Activated CD8-positive, alpha-beta memory T cell treated with anti-CD3 and anti-CD28 coated beads, Interleukin-2, amount 50 U/mL, for 1 hour (primary cell): Measurements from ENCODE around the gene CTNND1.
A peak's percentile ranks its signal among the peaks of the same experiment; 100 is the strongest.

ENCODE experiments used
- DNase-seq: peaks from one replicate; pipeline ENCODE4 v3.0.0-alpha.2; 2020; ENCODE audit errors: extremely low read depth

CTNND1 gene

DNA sequence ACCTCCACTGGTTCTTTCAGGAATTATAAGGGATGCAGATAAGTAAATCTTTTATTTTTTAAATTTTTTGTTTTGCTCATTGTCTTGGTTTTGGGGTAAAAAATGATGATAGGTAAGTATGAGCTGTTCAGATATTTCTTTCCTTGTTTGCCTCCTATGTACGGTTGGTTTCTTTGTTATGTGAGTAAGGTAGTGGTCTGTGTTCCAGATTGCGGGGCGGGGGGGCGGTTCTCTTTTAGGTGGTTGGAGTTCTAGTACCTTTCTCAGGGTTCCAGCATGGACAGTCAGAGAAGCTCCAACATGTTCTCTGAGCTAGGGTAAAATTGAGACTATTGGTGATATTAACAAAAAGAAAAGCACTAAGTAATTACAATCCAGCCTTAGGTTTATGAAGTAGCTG lies 2.4 kb downstream of the CTNND1 start:
- no peak for DNase-seq

DNA sequence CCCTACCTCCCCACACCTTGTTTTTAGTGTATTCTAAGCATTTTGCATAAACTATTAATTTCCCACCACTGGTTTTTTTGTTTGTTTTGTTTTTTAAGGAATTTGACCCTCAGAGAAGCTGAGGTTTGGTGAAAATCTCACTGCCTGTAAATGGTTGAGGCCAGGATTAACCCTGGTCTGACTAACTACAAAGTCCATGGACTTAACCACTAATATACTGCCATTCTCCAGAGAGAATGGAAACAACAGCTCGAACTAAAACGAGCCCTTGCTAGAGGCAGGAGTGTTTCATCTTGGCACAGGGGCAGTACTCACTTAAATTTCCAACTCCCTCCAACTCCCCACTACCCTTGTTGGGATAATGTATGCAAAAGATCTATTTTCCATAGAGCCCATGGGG lies 3.0 kb downstream of the CTNND1 start:
- DNase-seq, result no peak

DNA sequence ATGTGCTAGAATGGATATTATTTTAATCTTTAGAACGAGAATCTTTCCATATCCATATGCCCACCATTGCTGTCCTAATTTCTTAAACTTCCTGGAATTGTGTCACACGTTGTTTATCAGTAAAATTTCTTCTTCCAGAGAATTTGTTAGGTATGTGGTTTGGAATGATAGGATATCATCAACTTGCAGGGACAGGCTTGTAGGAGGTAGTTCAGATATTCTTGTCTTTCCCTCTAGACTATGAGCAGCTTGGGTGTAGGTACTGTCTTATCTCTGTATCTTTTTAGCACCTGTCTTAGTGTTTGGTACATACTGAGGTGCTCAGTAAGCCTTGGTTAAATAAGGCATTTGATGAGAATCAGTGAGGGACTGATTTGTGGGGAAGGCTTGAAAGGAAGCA lies 3.4 kb downstream of the CTNND1 start:
- no peak for DNase-seq

DNA sequence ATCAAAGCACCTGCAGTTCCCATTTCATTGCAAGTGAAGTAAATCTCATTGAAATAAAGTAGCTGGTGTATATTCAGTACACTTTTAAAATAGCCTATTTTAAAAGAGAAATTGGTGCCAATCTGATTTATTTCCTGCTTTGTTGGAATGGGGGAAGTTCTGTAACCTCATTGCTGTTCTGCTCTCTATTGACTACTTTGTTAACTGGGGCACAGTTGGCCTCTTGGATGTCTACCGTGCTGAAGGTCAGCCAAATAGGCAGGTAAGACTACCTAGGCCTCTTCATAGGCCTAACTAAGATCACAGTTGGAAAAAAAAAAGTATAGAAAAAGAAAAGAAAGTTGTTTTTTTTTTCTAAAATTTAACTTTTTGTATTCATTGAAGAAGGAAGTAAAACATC lies 9.2 kb downstream of the CTNND1 start:
- no peak for DNase-seq

DNA sequence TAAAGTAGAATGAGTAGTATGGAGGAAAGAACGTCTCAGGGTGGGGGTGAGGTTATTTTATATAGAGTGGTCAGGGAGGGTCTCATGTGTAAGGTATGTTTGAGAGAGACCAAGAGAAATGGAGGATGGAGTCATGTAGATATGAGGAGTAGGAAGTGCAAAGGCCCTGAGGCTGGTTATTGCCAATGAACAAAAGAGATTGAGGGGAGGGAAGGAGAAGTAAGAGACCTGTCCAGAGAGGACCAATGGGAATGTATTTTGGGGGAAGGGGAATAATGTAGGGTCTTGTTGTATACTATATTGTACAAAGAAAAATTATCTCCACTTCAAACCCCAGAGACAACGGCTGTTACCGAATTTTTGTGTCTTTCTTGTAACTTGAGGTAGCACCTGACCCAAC lies 9.8 kb downstream of the CTNND1 start:
- no peak for DNase-seq

DNA sequence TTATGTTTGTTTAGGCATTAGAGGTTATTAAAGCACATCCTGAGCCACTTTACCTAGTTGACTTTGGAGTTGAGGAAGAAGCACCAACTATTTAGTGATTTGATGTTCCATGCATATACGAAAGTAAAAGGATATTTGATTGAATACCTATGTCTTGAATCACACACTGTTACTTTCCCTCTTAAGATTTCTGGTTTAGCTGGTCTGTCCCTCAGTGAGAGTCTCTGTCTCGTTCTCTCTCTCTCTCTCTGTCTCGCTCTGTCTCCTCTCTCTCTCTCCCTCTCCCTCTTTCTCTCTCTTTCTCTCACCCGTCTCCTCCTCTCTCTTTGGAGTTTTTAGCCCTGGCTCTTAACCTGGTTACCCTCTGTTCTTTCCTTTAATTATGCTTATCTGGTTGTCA lies 11.0 kb downstream of the CTNND1 start:
- DNase-seq, result no peak

DNA sequence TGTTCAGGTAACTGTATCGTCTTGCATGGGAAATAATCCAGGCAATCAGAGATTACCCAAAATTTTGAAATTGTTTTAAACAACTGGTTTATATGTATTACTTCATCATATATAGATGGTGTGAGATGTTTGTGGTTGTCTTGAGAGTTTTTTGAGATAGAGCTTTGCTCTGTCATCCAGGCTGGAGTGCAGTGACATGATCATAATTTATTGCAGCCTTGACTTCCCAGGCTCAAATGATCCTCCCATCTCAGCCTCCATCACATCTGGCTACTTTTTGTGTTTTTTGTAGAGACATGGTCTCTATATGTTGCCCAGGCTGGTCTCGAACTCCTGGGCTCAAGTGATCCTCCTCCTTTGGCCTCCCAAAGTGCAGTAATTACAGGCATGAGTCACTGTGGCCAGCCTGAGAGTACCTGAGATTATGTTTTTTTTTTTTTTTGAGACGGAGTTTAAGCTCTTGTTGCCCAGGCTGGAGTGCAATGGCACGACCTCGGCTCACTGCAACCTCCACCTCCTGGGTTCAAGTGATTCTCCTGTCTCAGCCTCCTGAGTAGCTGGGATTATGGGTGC lies 11.5 kb downstream of the CTNND1 start:
- DNase-seq, result no peak

DNA sequence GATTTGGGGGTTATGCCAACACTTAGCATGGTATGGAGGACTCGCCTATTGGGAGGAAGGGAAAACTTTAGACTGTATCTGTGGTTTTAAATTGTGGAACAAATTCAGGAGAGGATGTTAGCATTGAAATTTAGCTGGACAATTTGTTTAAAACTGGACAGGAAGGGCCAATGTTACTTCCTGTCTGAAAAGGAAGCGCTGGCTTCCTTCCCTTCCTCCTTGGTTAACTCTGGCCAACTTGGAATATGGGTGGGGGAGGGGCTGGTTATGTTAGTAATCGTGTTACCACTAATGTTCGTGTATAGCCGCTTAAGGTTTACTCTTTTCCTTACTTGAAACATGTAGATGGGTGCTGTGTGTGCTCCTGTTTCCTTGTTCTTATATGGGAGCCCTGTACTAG lies 13.9 kb downstream of the CTNND1 start:
- DNase-seq, result no peak

DNA sequence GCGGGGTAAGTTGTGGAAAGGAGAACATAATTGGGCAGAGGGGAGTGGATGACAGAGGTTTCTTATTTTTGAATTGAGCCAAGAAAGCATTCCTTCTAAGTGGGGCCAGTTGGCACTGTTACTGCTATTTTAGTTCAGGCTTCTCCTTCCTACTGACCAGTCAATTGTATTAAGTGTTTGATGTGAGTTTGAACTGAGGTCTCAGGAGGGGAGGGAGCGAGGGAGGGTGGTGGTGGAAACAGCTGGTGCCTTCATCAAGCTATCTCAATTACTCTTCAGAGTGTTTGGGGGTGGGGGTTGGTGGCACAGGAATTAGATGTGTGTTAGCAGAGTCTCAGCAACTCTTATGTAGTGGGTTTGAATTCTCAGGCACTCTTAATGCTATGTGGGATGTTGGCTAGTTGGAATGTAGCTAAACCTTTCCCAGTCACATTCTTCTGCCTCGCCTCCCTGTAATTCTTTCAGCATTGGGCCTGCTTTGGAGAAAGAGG lies 14.5 kb downstream of the CTNND1 start:
- DNase-seq, result no peak

DNA sequence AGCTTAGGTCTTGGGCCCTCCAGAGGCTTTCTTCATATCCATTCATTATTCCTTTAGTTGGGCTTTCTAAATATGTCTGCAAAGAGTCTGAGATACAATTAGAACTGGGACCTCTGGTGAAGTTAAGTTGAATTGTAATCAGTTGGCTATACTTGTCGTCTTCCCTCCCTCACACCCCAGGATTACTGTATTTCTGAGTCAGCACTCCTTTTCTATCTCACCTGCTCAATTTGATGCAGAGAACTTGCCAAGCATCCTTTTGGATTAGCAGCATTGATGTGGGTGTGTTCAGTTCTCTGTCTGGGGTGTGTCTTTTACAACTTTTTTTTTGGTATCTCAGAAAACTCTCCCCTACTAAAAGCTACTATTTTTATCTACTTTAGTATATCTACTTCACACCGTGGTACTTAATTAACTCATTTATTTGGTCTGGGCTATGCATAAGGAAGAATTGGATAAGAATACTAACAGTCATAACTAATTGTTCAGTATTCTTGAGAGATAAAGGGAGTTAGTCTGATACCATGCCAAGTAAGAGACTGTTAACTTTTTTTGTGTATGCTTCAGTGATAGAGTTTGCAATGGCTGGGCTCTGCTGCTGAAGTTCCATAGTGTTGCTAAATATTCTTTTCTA lies 15.1 kb downstream of the CTNND1 start:
- DNase-seq, result no peak

DNA sequence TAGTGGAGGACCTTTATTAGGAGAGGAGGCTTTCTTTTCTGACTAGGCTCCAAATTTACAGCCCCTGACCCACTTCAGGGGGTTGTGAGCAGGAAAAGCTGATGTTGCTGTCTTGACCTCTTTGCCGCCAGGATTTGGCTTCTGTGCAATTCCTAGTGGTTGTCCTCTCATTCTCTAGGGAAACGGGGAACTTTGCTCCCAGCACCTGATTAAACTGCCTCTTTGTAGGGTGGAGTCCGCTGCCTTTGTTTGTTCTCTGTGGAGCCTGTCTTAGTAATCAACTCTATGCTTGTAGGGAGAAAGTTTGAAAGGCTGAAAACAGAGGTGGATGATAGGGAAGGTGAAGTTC lies 16.3 kb downstream of the CTNND1 start:
- DNase-seq, result no peak

DNA sequence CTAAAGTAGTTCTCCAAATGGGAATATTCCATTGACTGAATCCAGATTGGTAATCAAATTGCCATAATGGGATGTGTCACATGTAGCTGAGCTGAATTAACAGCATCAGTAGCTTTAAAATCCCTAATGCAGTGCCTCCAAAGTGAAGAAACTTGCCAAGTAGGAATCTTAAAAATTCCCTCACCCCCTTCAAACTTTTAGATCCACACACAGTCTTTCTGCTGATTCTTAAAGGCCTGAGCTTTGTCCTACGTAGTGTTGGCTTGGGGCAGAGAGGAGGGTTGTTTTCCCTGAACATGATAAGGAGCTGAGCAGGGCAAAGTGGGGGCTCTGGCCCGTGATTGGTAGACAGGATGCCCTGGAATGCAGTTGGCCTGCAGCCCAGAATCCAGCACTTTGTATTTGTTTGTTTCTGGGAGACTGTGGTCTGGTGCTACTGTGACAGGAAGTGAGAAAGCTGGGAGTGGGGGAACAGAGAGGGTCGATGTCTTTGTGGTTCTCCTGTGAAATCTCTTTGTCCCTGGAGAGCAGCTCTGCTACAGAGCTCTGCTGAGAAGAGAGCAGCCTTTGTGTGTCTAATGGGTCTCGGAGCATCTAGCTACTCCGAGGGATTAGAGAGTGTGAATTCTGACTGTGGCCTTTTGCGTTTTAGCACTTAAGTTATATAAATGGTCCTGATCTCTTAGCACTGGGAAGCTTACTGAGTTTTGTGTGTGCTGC lies 16.9 kb downstream of the CTNND1 start:
- DNase-seq, result no peak

DNA sequence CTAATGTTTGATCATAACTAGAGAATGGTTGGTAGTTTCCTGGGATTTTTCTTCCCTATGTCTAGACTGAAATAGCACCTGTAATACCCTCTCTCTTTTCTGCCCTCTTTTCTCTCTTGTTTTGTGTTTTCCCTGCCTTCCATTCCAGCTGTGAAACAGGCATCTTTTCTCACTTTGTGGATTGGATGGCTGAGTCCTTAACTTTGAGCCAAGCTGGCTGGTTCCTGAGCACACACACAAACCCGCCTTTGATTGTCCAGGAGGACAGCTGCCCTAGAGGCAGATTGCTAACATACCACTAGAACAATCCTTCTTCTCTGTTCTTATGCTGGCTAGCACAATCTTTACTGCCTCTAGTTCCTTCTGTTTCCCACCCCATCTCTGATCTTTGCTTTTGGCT lies 17.7 kb downstream of the CTNND1 start:
- no peak for DNase-seq

DNA sequence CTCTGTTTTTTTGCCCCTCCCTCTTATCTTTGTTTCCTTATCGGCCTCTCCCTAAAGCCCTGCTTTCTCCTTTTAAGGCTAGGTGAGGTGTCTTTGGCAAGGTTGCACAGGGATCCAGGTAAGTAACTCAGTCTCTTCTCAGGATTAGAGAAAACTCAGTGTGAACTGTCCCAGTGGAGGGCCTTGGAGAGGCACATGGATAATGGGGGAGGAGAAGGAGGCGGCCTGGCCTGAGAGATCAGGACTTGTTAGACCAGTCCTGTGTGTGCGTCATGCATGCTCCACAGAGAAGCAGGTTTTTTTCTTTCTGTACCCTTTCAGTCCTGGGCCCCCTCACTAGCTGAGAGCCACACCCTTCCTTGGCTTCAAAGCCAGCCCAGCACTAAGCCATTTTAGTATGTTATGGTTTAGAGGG lies 19.9 kb downstream of the CTNND1 start:
- no peak for DNase-seq

DNA sequence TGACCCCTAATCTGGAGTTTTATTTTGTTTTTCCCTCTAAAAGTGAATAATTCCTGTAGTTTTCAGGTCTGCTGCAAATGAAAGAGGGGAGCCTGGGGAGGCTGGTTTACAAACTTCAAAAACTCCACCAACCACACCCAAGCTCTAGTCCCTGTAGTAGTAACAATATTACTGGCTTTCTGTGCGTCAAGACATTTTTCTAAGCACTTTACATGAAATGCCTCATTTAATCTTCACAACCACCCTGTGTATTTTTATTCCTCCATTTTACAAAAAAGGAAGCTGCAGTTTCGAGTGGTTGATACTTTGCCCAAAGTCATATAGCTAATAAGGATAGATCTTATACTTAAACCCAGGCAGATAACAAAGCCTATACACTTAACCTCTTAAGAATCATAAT lies 23.5 kb downstream of the CTNND1 start:
- no peak for DNase-seq

DNA sequence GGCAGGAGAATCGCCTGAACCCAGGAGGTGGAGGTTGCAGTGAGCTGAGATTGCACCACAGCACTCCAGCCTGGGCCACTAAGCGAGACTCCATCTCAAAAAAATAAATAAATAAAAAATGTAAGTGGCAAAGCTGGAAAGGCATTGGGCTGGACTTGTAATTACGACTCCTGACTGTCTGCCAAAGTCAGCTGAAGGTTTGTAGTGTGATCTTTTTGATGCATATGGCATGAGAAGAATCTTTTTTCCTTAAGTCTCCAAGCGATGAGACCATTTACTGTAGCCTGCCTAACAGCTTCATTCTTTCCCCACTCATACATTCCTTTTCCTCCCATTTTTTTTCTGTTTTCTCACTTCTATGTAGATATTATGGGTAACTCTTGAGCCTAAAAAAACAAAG lies 24.8 kb downstream of the CTNND1 start:
- DNase-seq, result no peak

DNA sequence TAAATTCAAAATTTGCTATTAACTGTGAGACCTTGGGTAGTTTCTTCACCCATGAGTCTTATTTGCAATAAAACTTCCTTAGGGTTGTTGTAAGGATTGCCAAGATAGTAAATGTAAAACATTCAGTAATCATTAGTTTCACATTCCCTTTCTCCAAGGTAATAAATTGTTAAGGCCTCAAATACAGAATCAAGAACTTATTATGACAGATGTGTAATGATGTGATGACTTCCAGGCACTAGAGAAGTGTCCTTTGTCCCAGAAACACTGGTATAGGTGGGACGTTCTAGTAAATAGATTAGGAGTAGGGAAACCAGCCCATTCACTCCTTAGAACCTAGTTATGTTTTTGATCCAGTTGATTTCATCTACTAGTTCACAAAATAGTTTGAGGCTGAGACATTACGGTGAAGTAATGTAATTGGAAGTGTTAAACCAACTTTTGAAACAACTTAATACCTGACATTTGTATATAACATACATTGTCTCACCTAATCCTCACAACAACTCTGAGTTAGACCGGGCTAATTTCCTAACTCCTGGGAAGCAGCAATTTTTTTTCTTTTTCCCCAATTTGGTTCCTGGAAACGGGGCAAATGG lies 25.5 kb downstream of the CTNND1 start:
- no peak for DNase-seq

DNA sequence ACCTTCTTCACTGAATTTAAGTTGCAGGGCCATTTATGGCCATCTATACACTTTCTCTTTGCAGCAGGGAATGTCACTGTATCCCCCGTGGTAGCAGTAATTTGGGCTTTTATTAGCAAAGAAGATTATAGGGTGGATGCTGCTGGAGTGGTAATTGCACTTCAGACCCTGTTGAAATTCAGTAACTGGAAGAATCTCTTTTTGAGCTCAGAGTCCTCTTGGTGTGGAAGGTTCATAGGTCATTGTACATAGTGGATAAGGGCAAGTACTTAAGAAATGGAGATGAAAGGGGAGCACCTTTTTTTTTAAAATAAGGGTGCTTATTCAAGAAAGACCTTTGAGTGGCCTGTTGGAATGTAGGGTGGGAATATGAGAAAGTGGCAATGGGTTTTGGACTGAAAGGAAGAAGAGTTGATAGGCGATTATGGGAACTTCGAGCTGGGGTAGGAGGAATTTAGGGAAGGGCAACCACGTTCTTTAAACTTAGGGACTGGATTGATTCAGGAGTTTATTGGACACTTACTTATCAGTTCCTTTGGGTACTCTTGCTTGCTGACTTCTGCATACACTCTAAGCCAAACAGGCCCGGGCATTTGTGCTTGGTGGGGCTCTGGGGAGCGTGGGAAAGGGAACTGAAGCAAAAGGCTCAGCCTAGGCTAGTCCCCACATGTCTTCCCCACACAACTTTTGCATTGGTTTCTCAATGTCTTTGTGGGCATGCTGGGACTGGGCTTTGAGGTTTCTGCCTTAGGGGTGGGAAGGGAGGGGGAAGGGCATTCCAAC lies 26.5 kb downstream of the CTNND1 start:
- DNase-seq, result no peak

DNA sequence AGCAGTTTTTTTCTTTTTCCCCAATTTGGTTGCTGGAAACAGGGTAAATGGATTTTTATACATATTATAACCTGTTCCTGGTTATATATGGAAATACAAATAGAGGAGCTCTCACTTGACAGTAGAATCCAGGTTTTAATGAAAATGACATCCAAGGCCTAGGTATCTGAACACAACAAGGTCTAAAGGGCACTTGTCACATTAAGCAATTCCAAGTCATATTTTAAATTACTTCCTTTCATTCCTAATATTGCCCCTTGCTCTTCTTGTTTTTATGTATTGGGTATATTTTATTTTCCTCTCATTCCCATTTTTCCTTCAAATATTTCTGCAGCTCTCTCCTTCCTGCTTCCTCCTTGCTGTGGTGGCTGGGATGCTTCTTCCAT lies 27.1 kb downstream of the CTNND1 start:
- DNase-seq, result no peak

DNA sequence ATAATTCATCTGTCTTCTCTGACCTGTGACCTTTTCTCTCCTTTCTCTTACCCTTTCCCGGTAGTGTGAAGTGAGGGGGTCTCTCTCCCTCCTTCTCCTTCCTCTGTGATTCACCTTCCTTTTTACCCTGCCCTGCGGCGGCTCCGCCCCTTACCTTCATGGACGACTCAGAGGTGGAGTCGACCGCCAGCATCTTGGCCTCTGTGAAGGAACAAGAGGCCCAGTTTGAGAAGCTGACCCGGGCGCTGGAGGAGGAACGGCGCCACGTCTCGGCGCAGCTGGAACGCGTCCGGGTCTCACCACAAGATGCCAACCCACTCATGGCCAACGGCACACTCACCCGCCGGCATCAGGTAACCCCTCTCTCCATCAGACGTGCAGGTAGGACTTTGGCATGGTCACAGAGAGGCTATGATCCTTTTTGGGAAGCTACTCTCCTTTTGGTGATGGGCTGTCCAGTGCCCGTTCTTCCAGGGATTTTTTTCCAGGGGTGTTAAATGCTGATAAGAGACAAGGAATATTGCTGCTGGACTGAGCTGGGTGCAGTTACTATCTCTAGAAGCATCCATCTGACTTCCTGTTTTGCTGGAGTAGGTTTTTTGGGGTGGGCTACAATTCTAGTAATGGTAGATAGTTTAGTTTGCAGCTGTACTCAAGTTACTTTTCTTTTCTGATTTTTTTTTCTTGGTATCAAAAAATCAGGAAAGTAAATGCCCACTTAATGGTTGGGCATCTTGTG lies 29.9 kb downstream of the CTNND1 start:
- no peak for DNase-seq

DNA sequence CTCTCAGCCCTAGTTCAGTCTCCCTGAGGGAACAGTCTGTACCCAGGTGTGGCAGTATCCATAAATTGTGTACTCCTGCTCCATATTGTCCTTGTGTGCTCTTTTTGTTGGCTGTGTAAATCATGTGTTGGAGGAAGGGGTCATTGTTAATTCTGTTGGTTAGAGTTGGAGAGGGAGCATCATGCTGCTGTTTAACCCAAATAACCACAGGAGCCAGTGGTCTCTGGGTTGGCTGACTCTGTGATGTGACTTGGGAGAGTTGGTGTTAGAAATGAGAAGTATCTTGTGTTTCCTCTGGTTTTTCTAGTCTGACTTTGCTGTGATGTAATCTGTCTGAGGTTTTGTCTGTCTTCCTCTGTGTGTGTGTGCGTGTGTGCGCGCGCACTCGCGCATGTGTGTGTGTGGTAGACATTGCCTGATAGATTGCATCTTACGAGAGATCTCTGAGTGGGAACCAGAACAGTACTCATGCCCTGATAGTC lies 30.5 kb downstream of the CTNND1 start:
- peak; percentile 53 for DNase-seq
